Mucosa of stomach (tissue), 1 donor: ENCODE measurements around the gene ANKRD60.

Experiments used
- H3K27me3 ChIP-seq: one replicate; pipeline ENCODE4 v1.7.0; 2013; ENCODE audit warnings: mild to moderate bottlenecking, low read length; ENCODE audit not compliant: control insufficient read depth, insufficient read depth
- H3K36me3 ChIP-seq: one replicate; pipeline ENCODE4 v1.7.0; 2013; ENCODE audit warnings: low read length; ENCODE audit not compliant: control insufficient read depth, insufficient read depth
- H3K4me1 ChIP-seq: one replicate; pipeline ENCODE4 v1.7.0; 2013; ENCODE audit warnings: mild to moderate bottlenecking, low read length; ENCODE audit not compliant: control insufficient read depth, insufficient read depth
- H3K4me3 ChIP-seq: one replicate; pipeline ENCODE4 v1.7.0; 2013; ENCODE audit warnings: low read length
- H3K9ac ChIP-seq: one replicate; pipeline ENCODE4 v1.7.0; 2013; ENCODE audit warnings: mild to moderate bottlenecking, low read length, moderate library complexity
- H3K9me3 ChIP-seq: one replicate; pipeline ENCODE4 v1.7.0; 2013; ENCODE audit warnings: mild to moderate bottlenecking, low read length, moderate library complexity; ENCODE audit not compliant: control insufficient read depth
- donor health status: Pancreatic carcinoma.

Gene ANKRD60

DNA sequence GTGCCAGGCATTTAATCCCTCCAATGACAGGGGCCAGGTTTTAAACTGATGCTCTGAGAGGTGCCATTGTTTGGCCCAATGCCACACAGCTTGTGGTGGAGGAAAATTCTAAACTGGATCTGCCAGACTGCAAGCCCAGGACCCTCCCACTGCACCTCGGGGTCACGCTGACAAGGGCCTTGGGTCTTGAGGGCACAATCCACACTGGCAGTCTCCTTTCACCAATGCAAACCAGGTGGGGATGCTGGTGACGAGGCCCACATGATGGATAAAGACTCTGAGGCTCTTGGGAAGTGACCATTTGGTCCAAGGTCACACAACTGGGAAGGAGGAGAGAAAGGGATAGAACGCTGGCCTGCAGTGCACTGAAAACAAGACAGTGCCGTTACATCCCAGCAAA lies 14.7 kb downstream of the ANKRD60 start:
- Histone ChIP-seq H3K9ac (no peak overlapping the region), H3K4me3 (no peak overlapping the region), H3K4me1 (no peaks in the 10 kb centered on the region), H3K27me3 (peaks cover 23% of the 10 kb centered on the region), H3K36me3 (no peaks in the 10 kb centered on the region), H3K9me3 (no peaks in the 10 kb centered on the region)

DNA sequence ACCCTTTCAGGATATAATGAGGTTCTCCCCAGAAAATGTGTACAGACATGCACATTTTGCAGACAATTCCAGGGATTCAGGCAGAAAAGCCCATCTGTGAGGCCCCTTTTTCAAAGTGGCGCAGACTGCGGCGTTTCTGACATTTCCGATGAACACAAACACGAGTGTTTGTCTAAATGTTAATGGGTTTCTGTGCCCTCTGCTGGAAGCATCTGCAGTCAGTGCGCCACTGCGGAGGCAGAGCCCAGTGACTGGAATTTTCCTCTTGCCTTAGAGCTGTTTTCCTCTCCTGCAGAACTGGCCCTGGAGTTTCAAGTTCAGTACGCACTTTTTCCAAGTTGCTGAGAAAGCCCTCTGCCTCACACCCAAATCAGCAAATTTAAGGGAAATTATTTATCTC lies 15.3 kb downstream of the ANKRD60 start:
- Histone ChIP-seq H3K9ac (no peak overlapping the region), H3K27me3 (peaks cover 23% of the 10 kb centered on the region), H3K4me1 (no peaks in the 10 kb centered on the region), H3K9me3 (no peaks in the 10 kb centered on the region), H3K36me3 (no peaks in the 10 kb centered on the region), H3K4me3 (no peak overlapping the region)

DNA sequence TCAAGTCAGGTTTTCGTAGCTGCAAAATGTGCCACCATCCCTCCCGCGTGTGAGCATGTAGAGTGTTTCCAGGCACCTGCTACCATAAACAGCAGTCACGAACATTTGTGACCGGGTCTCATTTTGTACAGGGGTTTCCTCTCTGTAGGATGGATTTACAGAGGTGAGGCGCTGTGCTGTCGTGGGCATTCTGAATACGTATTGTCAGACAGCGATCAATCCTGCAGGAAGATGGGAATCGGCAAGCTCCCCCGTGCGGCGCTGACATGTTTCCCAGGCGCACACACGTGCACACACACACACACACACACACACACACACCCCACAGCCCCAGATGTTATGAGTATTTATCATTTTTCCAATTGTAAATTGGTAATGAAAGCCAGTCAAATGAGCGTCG lies 15.8 kb downstream of the ANKRD60 start:
- no peaks in the 10 kb centered on the region for H3K36me3 ChIP-seq
- peaks cover 21% of the 10 kb centered on the region for H3K27me3 ChIP-seq
- no peak overlapping the region for H3K9ac ChIP-seq
- H3K9me3 ChIP-seq: no peaks in the 10 kb centered on the region
- H3K4me1 ChIP-seq: no peaks in the 10 kb centered on the region
- H3K4me3 ChIP-seq: no peak overlapping the region

DNA sequence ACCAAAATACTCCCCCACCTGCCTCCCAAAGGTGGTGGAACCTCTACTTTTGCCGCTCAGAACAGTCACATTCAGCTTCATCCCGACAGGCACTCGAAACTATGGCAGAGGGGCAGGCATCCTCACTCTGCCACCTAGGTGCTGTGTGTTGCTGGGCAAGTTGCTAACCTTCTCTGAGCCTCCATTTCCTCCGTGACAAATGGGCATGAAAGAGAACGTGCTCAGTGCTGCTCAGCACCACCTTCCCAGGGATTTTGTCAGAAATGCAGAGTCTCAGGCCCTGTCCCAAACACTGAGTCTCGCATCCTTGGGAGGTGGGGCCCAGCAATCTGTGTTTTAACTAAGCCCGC lies 18.1 kb downstream of the ANKRD60 start:
- no peak overlapping the region for H3K4me3 ChIP-seq

DNA sequence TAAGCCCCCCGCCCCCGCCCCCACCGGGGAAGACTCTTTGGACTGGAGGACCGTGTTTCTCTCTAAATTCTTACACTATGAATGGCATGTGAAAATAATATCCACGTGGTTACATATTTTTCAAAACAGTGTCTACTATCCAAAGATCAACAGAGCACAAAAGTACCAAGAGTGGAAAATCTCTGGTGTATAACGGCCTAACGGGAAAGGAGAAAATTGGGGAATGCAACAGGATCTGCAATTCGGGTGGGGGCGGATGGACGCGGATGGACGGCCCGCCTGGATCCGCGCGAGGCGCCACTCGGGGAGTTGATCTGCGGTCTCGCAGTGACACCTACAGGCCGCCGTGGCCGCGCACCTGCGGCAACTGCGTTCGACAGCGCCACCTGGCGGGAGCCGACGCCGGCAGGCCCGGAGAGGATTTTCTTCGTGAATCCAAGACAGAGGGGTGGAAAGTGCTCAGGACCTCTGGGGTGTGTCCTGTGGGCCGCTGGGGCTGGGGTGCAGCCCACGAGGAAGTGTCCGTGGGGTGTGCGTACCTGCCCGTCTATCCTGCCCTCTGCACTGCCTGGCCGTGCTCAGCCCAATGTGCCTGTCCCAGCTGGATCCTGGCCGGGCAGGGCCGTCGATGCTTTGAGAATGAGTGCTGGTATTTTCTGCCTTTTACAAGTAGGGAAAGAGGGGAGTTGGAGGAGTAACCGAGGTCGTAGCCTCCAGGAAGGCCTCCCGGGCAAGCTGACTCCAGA lies 18.6 kb downstream of the ANKRD60 start:
- H3K9ac ChIP-seq: peak overlapping the region; percentile 31
- H3K9me3 ChIP-seq: no peaks in the 10 kb centered on the region
- no peaks in the 10 kb centered on the region for H3K4me1 ChIP-seq
- peaks cover 19% of the 10 kb centered on the region for H3K27me3 ChIP-seq
- no peaks in the 10 kb centered on the region for H3K36me3 ChIP-seq
- H3K4me3 ChIP-seq: no peak overlapping the region

More for the DNA sequence above, 18.1 kb downstream of the ANKRD60 start:
- H3K9me3 ChIP-seq: no peaks in the 10 kb centered on the region
- H3K36me3 ChIP-seq: no peaks in the 10 kb centered on the region
- H3K27me3 ChIP-seq: peaks cover 19% of the 10 kb centered on the region
- no peaks in the 10 kb centered on the region for H3K4me1 ChIP-seq
- no peak overlapping the region for H3K9ac ChIP-seq

DNA sequence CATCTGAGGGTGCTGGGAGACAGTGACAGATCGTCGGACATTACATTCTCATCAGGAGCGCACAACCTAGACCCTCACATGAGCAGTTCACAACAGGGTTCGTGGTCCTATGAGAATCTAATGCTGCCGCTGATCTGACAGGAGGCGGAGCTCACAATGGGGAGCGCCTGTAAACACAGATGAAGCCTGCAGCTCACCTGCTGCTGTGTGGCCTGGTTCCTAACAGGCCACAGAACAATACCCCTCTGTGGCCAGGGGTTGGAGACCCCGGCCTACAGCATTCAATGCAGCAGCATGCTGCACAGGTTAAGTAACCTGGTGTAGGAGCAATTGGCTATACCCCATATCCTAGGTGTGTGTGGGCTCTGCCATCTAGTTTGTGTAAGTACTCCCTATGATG lies 19.5 kb downstream of the ANKRD60 start:
- H3K36me3 ChIP-seq: no peaks in the 10 kb centered on the region
- H3K9ac ChIP-seq: peak overlapping the region; percentile 31
- H3K4me3 ChIP-seq: no peak overlapping the region
- no peaks in the 10 kb centered on the region for H3K4me1 ChIP-seq
- H3K27me3 ChIP-seq: peaks cover 14% of the 10 kb centered on the region
- H3K9me3 ChIP-seq: no peaks in the 10 kb centered on the region

DNA sequence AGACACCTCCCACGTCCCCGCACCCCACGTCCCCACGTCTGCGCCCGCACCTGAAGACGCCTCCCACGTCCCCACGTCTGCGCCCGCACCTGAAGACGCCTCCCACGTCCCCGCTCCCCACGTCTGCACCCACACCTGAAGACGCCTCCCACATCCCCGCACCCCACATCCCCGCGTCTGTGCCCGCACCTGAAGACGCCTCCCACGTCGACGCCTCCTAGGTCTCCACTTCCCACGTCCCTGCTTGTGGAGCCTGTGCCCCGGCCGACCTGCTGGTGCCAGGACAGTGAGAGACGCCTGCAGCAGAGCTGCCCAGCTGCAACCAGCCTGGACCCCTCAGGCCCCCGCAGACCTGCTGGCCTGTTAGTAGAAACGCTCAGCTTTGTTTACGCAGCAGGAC lies 22.6 kb downstream of the ANKRD60 start:
- H3K4me1 ChIP-seq: no peaks in the 10 kb centered on the region
- no peaks in the 10 kb centered on the region for H3K36me3 ChIP-seq
- H3K9me3 ChIP-seq: no peaks in the 10 kb centered on the region
- no peak overlapping the region for H3K4me3 ChIP-seq
- H3K9ac ChIP-seq: no peak overlapping the region
- peaks cover 9% of the 10 kb centered on the region for H3K27me3 ChIP-seq

DNA sequence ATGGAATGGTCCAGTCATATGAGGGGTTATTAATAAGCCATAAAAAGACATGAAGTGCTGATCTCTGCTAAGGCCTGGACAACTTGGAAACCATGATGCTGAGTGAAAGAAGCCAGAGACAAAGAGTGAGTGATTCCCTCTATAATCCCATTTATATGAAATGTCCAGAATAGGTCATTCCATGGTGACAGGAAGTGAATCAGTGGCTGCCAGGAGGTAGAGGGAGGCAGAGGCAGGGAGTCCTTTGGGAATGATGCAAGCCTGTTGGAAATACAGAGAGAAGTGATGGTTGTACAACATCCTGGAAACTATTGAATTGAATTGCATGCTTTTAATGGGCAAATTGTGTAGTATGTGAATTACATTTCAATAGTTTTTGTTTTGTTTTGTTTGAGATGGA lies 26.4 kb downstream of the ANKRD60 start:
- Histone ChIP-seq H3K27me3 (no peaks in the 10 kb centered on the region), H3K9ac (no peak overlapping the region), H3K4me3 (no peak overlapping the region), H3K4me1 (no peaks in the 10 kb centered on the region), H3K9me3 (no peaks in the 10 kb centered on the region), H3K36me3 (no peaks in the 10 kb centered on the region)

DNA sequence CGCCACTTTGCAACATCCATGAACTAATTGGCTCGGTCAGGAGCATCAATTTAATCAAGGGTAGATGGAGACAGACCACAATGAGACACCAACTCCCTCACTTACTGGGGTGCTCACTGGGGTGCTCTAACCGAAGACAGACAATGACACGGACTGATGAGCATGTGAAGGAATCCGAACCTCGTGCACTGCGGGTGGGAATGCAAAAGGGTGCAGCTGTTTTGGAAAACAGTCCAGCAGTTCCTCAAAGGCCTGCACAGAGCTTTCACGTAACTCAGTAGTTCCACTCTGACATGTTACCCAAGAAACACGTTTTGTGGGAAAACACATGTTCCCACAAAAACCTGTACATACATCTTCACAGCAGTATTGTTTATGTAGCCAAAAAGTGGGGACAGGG lies 26.8 kb downstream of the ANKRD60 start:
- Histone ChIP-seq H3K9ac (no peak overlapping the region), H3K4me1 (no peaks in the 10 kb centered on the region), H3K27me3 (no peaks in the 10 kb centered on the region), H3K4me3 (no peak overlapping the region), H3K9me3 (no peaks in the 10 kb centered on the region), H3K36me3 (no peaks in the 10 kb centered on the region)

DNA sequence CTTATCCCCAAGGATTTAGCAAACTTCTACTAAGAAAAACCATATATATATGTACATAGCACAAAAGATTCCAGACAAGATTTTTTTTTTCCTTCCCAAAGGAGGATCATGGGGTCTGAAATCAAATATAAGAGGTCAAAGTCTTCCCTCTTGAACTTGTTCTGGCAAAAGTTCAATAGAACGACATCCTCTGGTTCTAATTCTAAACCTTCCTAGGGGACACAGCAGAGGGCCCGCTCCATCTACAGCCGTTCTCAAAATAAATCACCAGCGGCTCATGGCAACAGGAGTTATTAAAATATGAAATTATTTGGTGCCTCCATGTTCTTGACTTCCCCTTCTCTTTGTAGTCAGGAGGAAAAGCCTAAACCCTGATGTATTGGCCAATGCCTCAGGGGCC lies 29.0 kb downstream of the ANKRD60 start:
- H3K4me1 ChIP-seq: no peaks in the 10 kb centered on the region
- H3K9ac ChIP-seq: no peak overlapping the region
- no peaks in the 10 kb centered on the region for H3K27me3 ChIP-seq
- no peak overlapping the region for H3K4me3 ChIP-seq
- no peaks in the 10 kb centered on the region for H3K9me3 ChIP-seq
- no peaks in the 10 kb centered on the region for H3K36me3 ChIP-seq

DNA sequence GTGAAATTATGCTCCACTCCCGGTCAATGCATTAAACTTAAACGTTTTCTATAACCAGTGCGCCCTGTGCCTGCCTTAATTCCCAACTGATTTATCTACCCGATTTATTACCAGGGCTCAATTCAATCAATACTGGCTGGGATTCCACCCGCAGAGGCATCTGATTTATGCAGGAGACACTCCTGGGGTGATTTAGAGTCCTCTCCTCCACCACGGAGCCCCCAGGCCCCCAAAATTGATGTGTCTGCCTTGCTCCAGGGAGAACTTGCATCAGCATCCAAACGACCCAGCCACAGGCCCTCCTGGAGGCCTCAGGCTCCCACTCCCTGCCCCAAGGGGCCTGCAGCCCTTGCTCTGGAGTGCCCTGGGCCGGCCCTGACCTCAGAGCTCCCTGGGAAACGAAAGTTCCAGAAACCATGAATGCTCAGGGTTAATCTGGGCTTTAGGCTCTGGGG lies 29.5 kb downstream of the ANKRD60 start:
- H3K9ac ChIP-seq: no peak overlapping the region
- H3K36me3 ChIP-seq: no peaks in the 10 kb centered on the region
- no peaks in the 10 kb centered on the region for H3K4me1 ChIP-seq
- no peaks in the 10 kb centered on the region for H3K9me3 ChIP-seq
- no peaks in the 10 kb centered on the region for H3K27me3 ChIP-seq
- no peak overlapping the region for H3K4me3 ChIP-seq

DNA sequence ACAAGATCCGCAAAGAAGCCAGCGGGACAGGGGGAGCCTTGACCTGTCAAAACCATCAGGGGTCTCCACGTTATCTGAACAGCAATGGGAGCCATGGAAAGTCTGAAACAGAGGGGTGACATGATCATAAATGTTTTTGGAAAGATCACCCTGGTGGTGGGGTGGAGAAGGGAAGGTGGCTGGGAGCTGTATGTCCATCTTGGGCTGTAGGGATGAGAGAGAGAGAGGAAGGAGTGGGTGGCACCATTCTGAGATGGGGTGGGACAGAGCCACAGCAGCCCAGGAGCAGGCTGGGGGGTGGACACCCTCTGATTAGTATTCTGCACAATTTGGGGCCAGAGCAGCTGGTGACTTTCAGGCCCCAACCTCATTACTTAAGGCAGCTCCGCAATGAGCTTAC lies 30.1 kb downstream of the ANKRD60 start:
- no peak overlapping the region for H3K4me3 ChIP-seq
- H3K9ac ChIP-seq: no peak overlapping the region
- no peaks in the 10 kb centered on the region for H3K36me3 ChIP-seq
- H3K4me1 ChIP-seq: no peaks in the 10 kb centered on the region
- H3K9me3 ChIP-seq: no peaks in the 10 kb centered on the region
- H3K27me3 ChIP-seq: no peaks in the 10 kb centered on the region

DNA sequence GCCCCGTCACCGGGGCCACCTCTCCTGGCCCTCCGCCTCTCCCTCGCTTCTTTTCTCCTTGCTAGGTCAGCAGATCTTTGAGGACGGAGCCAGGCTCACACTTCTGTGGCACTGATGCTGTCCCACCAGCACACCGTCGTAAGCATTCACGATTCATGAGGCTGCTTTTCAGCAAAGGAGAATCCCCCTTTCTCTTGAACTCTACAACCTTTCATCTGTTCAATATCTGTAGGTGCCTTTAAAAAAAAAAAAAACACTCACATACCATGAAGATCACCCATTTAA lies 31.3 kb downstream of the ANKRD60 start:
- Histone ChIP-seq H3K36me3 (no peaks in the 10 kb centered on the region), H3K9ac (no peak overlapping the region), H3K4me3 (no peak overlapping the region), H3K9me3 (no peaks in the 10 kb centered on the region), H3K27me3 (no peaks in the 10 kb centered on the region), H3K4me1 (no peaks in the 10 kb centered on the region)
